ENCODE results near the gene MYL4. TPM values are rescaled to one million over a fixed set of nuclear protein-coding genes. Genes with fewer than 3 reads are reported as not detected.

The MYL4 gene
- total RNA-seq, 4 donors from 2014 or later, result 1.5 TPM; not detected in 3

DNA sequence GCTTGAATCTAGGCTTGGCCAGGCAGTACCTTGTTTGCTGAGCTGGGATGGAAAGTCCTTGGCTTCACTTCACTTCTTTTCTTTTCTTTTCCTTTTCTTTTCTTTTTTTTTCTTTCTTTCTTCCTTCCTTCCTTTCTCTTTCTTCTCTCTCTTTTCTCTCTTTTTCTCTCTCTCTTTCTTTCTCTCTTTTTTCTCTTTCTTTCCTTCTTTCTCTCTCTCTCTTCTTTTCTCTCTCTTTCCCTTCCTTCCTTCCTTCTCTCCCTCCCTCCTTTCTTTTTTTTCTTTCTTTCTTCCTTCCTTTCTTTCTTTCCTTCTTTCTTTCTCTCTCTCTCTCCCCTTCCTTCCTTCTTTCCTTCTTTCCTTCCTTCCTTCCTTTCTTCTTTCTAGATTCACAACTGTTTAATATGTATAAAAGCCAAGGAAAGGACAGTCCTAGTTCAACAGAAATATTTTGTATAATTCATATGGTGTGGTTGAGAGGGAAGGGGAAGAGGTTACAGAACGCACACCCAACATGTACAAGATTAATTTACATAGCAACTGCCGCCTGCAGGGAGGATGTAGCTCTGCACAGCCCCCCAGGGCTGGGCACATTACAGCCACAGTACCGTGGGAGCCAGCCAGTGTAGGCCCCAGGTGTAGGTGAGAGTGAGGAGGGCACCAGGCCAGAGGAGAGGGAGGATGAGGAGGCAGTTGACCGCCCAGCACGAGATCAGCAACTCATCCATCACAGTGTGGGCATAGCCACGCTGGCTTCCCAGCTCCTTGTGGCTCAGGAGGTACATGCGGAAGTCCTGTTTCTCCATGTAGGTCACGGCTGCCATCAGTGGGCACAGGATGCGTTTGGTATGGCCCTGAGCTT lies 34.8 kb downstream of the MYL4 start:
- no peaks in the 10 kb centered on the region for H3K36me3 ChIP-seq
- H3K4me1 ChIP-seq, result peaks cover 0 to 21% (median 14%) of the 10 kb centered on the region in 4 donors
- no peaks in the 10 kb centered on the region for H3K27me3 ChIP-seq
- WGBS, 2 donors, result 80 to 83% methylated on average over 9 of the region's 9 CpGs
- no peak for DNase-seq (ENCODE audit: low spot score in 2 of 2)
- H3K4me3 ChIP-seq, result no peak overlapping the region
- H3K9me3 ChIP-seq, result no peaks in the 10 kb centered on the region
- TF ChIP-seq EP300 (IDR thresholded peaks at IDR 0.05) (no peak), CTCF (IDR thresholded peaks at IDR 0.05) (no peak), POLR2A (IDR thresholded peaks at IDR 0.05) (no peak)
- H3K27ac ChIP-seq, result no peak overlapping the region

DNA sequence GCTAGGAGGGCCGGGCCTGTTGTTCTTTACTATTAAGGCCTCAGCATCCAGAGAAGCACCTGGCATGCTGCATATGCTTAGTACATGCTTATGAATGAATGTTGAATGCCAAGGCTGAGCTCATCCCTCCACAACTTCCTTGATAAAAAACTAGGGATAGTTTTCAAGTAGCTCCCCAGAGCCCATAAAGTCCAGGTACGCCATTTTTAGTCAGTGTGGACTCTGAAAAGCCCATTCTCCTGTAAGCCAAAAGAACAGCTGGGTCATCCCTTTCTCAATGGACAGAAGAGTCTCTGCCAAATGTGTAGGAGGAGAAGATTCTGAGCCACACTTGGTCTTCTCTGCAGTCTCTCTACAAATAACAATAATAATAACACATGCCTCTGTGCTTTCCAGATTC lies 35.5 kb downstream of the MYL4 start:
- DNase-seq (ENCODE audit: low spot score in 2 of 2), result no peak
- no peak overlapping the region for H3K4me3 ChIP-seq
- H3K9me3 ChIP-seq, result no peaks in the 10 kb centered on the region
- no peak overlapping the region for H3K27ac ChIP-seq
- TF ChIP-seq CTCF (IDR thresholded peaks at IDR 0.05) (no peak), POLR2A (IDR thresholded peaks at IDR 0.05) (no peak), EP300 (IDR thresholded peaks at IDR 0.05) (no peak)
- WGBS, 2 donors, result 90 to 94% methylated on average over 2 of the region's 2 CpGs
- no peaks in the 10 kb centered on the region for H3K27me3 ChIP-seq
- no peaks in the 10 kb centered on the region for H3K36me3 ChIP-seq
- peaks cover 0 to 14% (median 9%) of the 10 kb centered on the region in 4 donors for H3K4me1 ChIP-seq

GRCh38 chr17:47246120-47246519 lies 37.0 kb downstream of the MYL4 start:
- WGBS, 2 donors, result 57 to 66% methylated on average over 2 of the region's 2 CpGs
- no peak overlapping the region for H3K27ac ChIP-seq

DNA sequence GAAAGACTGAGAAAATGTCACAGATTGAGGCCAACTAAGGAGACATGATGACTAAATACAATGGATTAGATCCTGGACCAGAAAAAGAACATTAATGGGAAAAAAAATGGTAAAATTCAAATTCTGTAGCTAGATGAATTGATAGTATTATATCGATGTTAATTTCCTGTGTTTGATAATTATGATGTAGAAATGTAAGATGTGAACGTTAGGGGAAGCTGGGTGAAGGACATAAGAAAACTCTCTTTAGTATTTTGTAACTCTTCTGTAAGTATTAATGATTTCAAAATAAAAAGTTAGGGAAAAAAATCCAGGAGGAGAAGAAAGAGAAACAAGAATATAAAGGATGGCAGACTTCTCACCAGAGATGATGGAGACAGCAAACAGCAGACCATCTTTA lies 41.7 kb downstream of the MYL4 start:
- Histone ChIP-seq H3K27ac (no peak overlapping the region), H3K9me3 (no peaks in the 10 kb centered on the region), H3K36me3 (no peaks in the 10 kb centered on the region), H3K27me3 (no peaks in the 10 kb centered on the region), H3K4me1 (peaks cover 0 to 33% (median 2%) of the 10 kb centered on the region in 4 donors), H3K4me3 (no peak overlapping the region)
- no peak for DNase-seq (ENCODE audit: low spot score in 2 of 2)
- no peak for TF ChIP-seq POLR2A (IDR thresholded peaks at IDR 0.05)
- TF ChIP-seq EP300 (IDR thresholded peaks at IDR 0.05), result no peak
- TF ChIP-seq CTCF (IDR thresholded peaks at IDR 0.05), result no peak
- WGBS, 2 donors, result 93 to 94% methylated on average over 2 of the region's 2 CpGs

More at GRCh38 chr17:47246120-47246519, 37.0 kb downstream of the MYL4 start:
- Histone ChIP-seq H3K9me3 (no peaks in the 10 kb centered on the region), H3K4me1 (peaks cover 0 to under 1% (median 0%) of the 10 kb centered on the region in 4 donors), H3K4me3 (no peak overlapping the region), H3K27me3 (no peaks in the 10 kb centered on the region), H3K36me3 (no peaks in the 10 kb centered on the region)
- no peak for DNase-seq (ENCODE audit: low spot score in 2 of 2)
- no peak for TF ChIP-seq CTCF (IDR thresholded peaks at IDR 0.05)
- no peak for TF ChIP-seq POLR2A (IDR thresholded peaks at IDR 0.05)
- TF ChIP-seq EP300 (IDR thresholded peaks at IDR 0.05), result no peak

- H3K9me3 ChIP-seq, result no peaks in the 10 kb centered on the region
- WGBS, 2 donors, result 86 to 94% methylated on average over 1 of the region's 1 CpG
Observed at GRCh38 chr17:47251421-47251940, 42.3 kb downstream of the MYL4 start.

More at GRCh38 chr17:47251421-47251940, 42.3 kb downstream of the MYL4 start:
- TF ChIP-seq POLR2A (IDR thresholded peaks at IDR 0.05) (no peak), EP300 (IDR thresholded peaks at IDR 0.05) (no peak), CTCF (IDR thresholded peaks at IDR 0.05) (no peak)
- no peaks in the 10 kb centered on the region for H3K27me3 ChIP-seq
- no peak for DNase-seq (ENCODE audit: low spot score in 2 of 2)
- no peak overlapping the region for H3K4me3 ChIP-seq
- H3K27ac ChIP-seq, result no peak overlapping the region
- no peaks in the 10 kb centered on the region for H3K36me3 ChIP-seq
- H3K4me1 ChIP-seq, result peaks cover 0 to 38% (median 2%) of the 10 kb centered on the region in 4 donors
